IgD-negative memory B cell (primary cell): Measurements from ENCODE around the gene PSMC4. TPM values are rescaled to one million over a fixed set of nuclear protein-coding genes. Genes with fewer than 3 reads are reported as not detected.

Source experiments
- H3K27ac Mint-ChIP-seq, 3 donors: one replicate each; pipeline ENCODE4 v1.8.0; 2020 to 2022; ENCODE audit warnings: mild to moderate bottlenecking in 3 of 3, mixed read lengths in 3 of 3, moderate library complexity in 1 of 3
- H3K27me3 Mint-ChIP-seq: one replicate; pipeline ENCODE4 v1.8.0; 2021; ENCODE audit warnings: mixed read lengths
- H3K36me3 Mint-ChIP-seq: one replicate; pipeline ENCODE4 v1.8.0; 2020; ENCODE audit warnings: mild to moderate bottlenecking, mixed read lengths
- H3K4me1 Mint-ChIP-seq, 3 donors: one replicate each; pipeline ENCODE4 v1.8.0; 2020 to 2022; ENCODE audit warnings: mixed read lengths in 3 of 3, mild to moderate bottlenecking in 1 of 3
- H3K4me3 Mint-ChIP-seq, 4 donors: one replicate each; pipeline ENCODE4 v1.8.0; 2020 to 2022; ENCODE audit warnings: mild to moderate bottlenecking in 4 of 4, mixed read lengths in 4 of 4, moderate library complexity in 3 of 4
- H3K9me3 Mint-ChIP-seq, 3 donors: one replicate each; pipeline ENCODE4 v1.8.0; 2020 to 2021; ENCODE audit warnings: mixed read lengths in 3 of 3, mild to moderate bottlenecking in 1 of 3
- polyA plus RNA-seq: library from polyadenylated mRNA; unstranded; fragments of 300-500 nt; fragmentation: Illumina TruSeq; gene quantifications from one replicate; pipeline ENCODE4 v1.2.3, GENCODE V29; 2021

Gene PSMC4
- polyA plus RNA-seq, 1 donor from 2014 or later = 98.9 TPM

- H3K9me3 Mint-ChIP-seq = peaks cover 16 to 55% (median 49%) of the 10 kb centered on the region in 3 donors
- H3K4me1 Mint-ChIP-seq = peaks cover 0 to 2% (median 0%) of the 10 kb centered on the region in 3 donors
- no peaks in the 10 kb centered on the region for H3K27me3 Mint-ChIP-seq
- H3K4me3 Mint-ChIP-seq = peak overlapping the region in 1 of 4 donors; percentile 5
- H3K27ac Mint-ChIP-seq = no peak overlapping the region
- H3K36me3 Mint-ChIP-seq = no peaks in the 10 kb centered on the region
Measured at GRCh38 chr19:40026597-40026970, 55.6 kb downstream of the PSMC4 start.

Other genes starting within 250 kb of the PSMC4 start
- gene CLC, start 233.1 kb upstream of the PSMC4 start, polyA plus RNA-seq = not detected
- not detected for gene LEUTX, start 192.3 kb upstream of the PSMC4 start, polyA plus RNA-seq
- gene DYRK1B, start 137.0 kb upstream of the PSMC4 start, polyA plus RNA-seq = 16.9 TPM
- 183 TPM for gene FBL, start 124.8 kb upstream of the PSMC4 start, polyA plus RNA-seq
- 0.25 TPM for gene FCGBP, start 36.5 kb upstream of the PSMC4 start, polyA plus RNA-seq
- gene ZNF546, start 25.9 kb downstream of the PSMC4 start, polyA plus RNA-seq = 3.6 TPM
- gene ZNF780B, start 85.1 kb downstream of the PSMC4 start, polyA plus RNA-seq = 10.8 TPM
- 9.6 TPM for gene ZNF780A, start 119.8 kb downstream of the PSMC4 start, polyA plus RNA-seq
- gene MAP3K10, start 220.3 kb downstream of the PSMC4 start, polyA plus RNA-seq = 0.44 TPM
- gene TTC9B, start 247.2 kb downstream of the PSMC4 start, polyA plus RNA-seq = not detected